Measurements from ENCODE around the gene ENPP3. TPM values are rescaled to one million over a fixed set of nuclear protein-coding genes. Genes with fewer than 3 reads are reported as not detected.
"Not testable (repeated sequence)": the region's sequence is repeated elsewhere in the genome, so short reads cannot be mapped to it uniquely, and the experiment has no call there.

The ENPP3 gene
- polyA plus RNA-seq, 1 donor from 2014 or later, result 0.50 TPM

GRCh38 chr6:131696956-131697355 is 59.9 kb downstream of the ENPP3 start:
- no peaks in the 10 kb centered on the region for H3K9me3 ChIP-seq (ENCODE audit: low read length)
- no peaks in the 10 kb centered on the region for H4K20me1 ChIP-seq (ENCODE audit: insufficient read depth)
- no peak for TF ChIP-seq EP300 (conservative IDR thresholded peaks at IDR 0.05; ENCODE audit: poor library complexity, severe bottlenecking)
- H3K27ac ChIP-seq (ENCODE audit: low read length), result no peak overlapping the region
- H3K79me2 ChIP-seq (replicated peaks; ENCODE audit: insufficient read depth, low read length), result no peaks in the 10 kb centered on the region
- no peaks in the 10 kb centered on the region for H3K36me3 ChIP-seq (ENCODE audit: insufficient read depth, low read length)
- no peak overlapping the region for H3K9ac ChIP-seq (ENCODE audit: low read length)
- H3K9me2 ChIP-seq (ENCODE audit: insufficient read depth, low read length), result no peaks in the 10 kb centered on the region
- no peak overlapping the region for H3K4me2 ChIP-seq (ENCODE audit: low read length)
- H3F3A ChIP-seq (ENCODE audit: insufficient read depth, low read length, poor library complexity, severe bottlenecking), result no peaks in the 10 kb centered on the region
- no peaks in the 10 kb centered on the region for H3K27me3 ChIP-seq (ENCODE audit: insufficient read depth, low read depth, low read length)
- no peak overlapping the region for H2AFZ ChIP-seq (ENCODE audit: low read depth, low read length)
- H3K4me3 ChIP-seq (ENCODE audit: low read length), result no peak overlapping the region

DNA sequence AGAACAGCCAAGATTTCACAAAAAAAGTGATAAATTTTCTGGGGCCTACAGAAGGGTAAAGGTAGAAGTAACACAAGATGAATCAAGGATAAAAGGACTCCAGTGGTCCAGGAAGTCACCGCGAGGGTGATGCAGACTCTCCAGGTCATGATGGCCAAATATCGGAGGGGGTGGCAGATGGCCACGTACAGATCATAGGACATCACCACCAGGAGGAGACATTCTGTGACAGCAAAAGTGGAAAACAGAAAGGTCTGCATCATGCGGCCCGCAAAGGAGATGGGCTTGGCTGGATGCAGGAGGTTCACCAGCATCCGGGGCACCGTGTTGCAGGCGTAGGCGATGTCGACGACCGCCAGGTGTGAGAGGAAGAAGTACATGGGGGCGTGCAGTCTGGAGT is 63.7 kb downstream of the ENPP3 start:
- not testable (repeated sequence) for H3K9me3 ChIP-seq (ENCODE audit: low read length); H3K79me2 ChIP-seq (replicated peaks; ENCODE audit: insufficient read depth, low read length); H3K9ac ChIP-seq (ENCODE audit: low read length); H3K4me2 ChIP-seq (ENCODE audit: low read length); H3K4me3 ChIP-seq (ENCODE audit: low read length); H3K9me2 ChIP-seq (ENCODE audit: insufficient read depth, low read length); H3K27me3 ChIP-seq (ENCODE audit: insufficient read depth, low read depth, low read length); H3K27ac ChIP-seq (ENCODE audit: low read length); H4K20me1 ChIP-seq (ENCODE audit: insufficient read depth); H2AFZ ChIP-seq (ENCODE audit: low read depth, low read length); H3F3A ChIP-seq (ENCODE audit: insufficient read depth, low read length, poor library complexity, severe bottlenecking); H3K36me3 ChIP-seq (ENCODE audit: insufficient read depth, low read length)

DNA sequence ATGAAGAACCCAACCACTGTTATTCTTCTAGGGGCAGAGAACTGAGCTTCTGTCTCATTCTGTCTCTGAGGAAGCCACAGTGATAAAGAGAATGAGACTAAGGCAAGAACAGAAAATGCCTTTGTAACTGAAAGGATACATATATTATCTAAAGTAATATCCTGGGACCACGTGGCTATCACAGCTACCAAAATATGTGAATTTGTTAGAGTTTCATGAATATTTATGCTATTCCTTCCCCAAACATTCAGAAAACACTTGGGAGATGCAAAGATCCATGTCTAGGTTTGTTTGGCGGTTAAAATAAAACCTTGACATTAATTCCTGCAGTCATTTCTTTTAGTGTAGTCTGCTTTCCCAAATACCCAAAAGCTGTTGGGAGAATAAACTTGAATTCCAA is 66.8 kb downstream of the ENPP3 start:
- not testable (repeated sequence) for H3K4me3 ChIP-seq (ENCODE audit: low read length); H2AFZ ChIP-seq (ENCODE audit: low read depth, low read length); H3K27ac ChIP-seq (ENCODE audit: low read length); H3K9me3 ChIP-seq (ENCODE audit: low read length); H3K79me2 ChIP-seq (replicated peaks; ENCODE audit: insufficient read depth, low read length); H3K9ac ChIP-seq (ENCODE audit: low read length); H4K20me1 ChIP-seq (ENCODE audit: insufficient read depth); H3K27me3 ChIP-seq (ENCODE audit: insufficient read depth, low read depth, low read length); H3K36me3 ChIP-seq (ENCODE audit: insufficient read depth, low read length); H3F3A ChIP-seq (ENCODE audit: insufficient read depth, low read length, poor library complexity, severe bottlenecking); H3K4me2 ChIP-seq (ENCODE audit: low read length); H3K9me2 ChIP-seq (ENCODE audit: insufficient read depth, low read length)

- H3K27ac ChIP-seq (ENCODE audit: low read length); H3K36me3 ChIP-seq (ENCODE audit: insufficient read depth, low read length); H4K20me1 ChIP-seq (ENCODE audit: insufficient read depth); H3K4me3 ChIP-seq (ENCODE audit: low read length); H3K9me3 ChIP-seq (ENCODE audit: low read length); H3K9me2 ChIP-seq (ENCODE audit: insufficient read depth, low read length); H3K9ac ChIP-seq (ENCODE audit: low read length); H3K79me2 ChIP-seq (replicated peaks; ENCODE audit: insufficient read depth, low read length); H3K27me3 ChIP-seq (ENCODE audit: insufficient read depth, low read depth, low read length); H2AFZ ChIP-seq (ENCODE audit: low read depth, low read length); H3F3A ChIP-seq (ENCODE audit: insufficient read depth, low read length, poor library complexity, severe bottlenecking); H3K4me2 ChIP-seq (ENCODE audit: low read length): not testable (repeated sequence)
Observed at GRCh38 chr6:131710917-131711316, 73.8 kb downstream of the ENPP3 start, which contains the start of gene CTAGE9. Gene CTAGE9 (minus strand): TSS chr6:131711017. CDS start chr6:131711017, 0 bp downstream.

DNA sequence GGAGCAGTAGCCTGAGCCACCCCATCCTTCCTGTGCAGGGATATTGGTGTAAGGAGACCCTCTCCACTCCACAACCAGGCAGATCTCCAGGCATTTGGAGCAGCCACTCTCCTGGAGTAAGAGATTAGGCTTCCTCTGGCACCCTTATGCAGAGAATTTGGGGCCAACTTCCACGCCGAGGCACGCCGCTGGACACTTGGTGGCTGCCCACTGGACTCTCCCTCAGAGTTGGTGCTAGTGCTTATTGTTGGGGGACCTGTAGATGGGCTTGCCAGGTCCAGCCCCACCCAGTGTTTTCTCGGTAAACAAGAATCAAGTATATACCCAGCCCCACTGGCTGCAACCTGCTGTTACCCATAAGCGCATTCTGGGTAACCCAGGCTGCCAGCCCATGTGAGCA is 78.5 kb downstream of the ENPP3 start:
- not testable (repeated sequence) for H3K9ac ChIP-seq (ENCODE audit: low read length); H3K36me3 ChIP-seq (ENCODE audit: insufficient read depth, low read length); H3K27ac ChIP-seq (ENCODE audit: low read length); H4K20me1 ChIP-seq (ENCODE audit: insufficient read depth); H3K4me2 ChIP-seq (ENCODE audit: low read length); H3K4me3 ChIP-seq (ENCODE audit: low read length); H3K9me3 ChIP-seq (ENCODE audit: low read length); H3F3A ChIP-seq (ENCODE audit: insufficient read depth, low read length, poor library complexity, severe bottlenecking); H3K79me2 ChIP-seq (replicated peaks; ENCODE audit: insufficient read depth, low read length); H3K27me3 ChIP-seq (ENCODE audit: insufficient read depth, low read depth, low read length); H3K9me2 ChIP-seq (ENCODE audit: insufficient read depth, low read length); H2AFZ ChIP-seq (ENCODE audit: low read depth, low read length)
